HG02938 (cell line): ENCODE data around the gene NUP50.

Experiments
- ATAC-seq: cut with Tn5 transposase; IDR thresholded peaks from one replicate; pipeline ENCODE4 v1.9.1; 2021; ENCODE audit warnings: mild to moderate bottlenecking, moderate library complexity; ENCODE audit not compliant: unreplicated experiment

The NUP50 gene

GRCh38 chr22:45192701-45193187 lies 29.0 kb downstream of the NUP50 start:
- ATAC-seq = no peak

DNA sequence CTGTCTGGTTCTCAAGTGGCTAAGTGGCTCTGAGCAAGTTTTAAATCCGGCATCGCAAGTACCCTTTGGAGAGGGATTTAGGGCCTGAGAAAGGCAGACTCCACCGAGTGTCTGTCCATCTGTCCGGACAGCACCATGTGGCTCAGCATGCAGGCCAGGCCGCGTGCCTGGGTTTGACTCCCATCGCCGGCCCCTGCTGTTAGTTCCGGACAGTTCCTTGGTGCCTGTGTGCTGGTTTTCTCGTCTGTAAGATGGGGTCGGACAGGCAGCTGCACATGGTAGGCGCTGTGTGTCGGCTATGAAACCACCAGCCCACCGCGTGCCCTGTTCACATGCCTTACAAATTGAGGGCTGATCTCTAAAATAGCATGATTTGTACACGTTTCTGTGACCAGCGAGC lies 31.0 kb downstream of the NUP50 start:
- no peak for ATAC-seq

DNA sequence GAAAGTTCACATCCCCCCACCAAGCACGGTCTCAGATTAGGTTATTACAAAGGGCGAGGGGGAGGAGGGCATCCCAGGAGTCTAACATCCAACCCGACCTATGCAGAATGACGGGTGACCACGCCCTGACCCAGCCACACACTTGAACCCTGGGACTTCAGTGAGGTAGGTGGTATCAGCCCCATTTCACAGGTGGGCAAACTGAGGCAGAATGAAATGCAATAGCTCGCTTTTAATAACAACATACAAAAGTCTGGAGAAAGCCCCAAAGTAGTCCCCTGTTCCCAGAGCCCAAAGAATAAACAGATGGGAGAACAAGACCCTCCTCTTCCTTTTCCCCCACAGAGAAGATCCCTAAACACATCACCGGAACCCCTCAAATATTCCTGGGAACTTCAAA lies 31.9 kb downstream of the NUP50 start:
- no peak for ATAC-seq

GRCh38 chr22:45196308-45196707 lies 32.6 kb downstream of the NUP50 start:
- no peak for ATAC-seq

GRCh38 chr22:45196926-45197605 lies 33.3 kb downstream of the NUP50 start:
- no peak for ATAC-seq

- ATAC-seq = no peak
These were observed 34.1 kb downstream of the NUP50 start for GRCh38 chr22:45197606-45198462.

GRCh38 chr22:45198463-45198795 lies 34.7 kb downstream of the NUP50 start:
- no peak for ATAC-seq

- ATAC-seq = no peak
These were observed 36.0 kb downstream of the NUP50 start for GRCh38 chr22:45199723-45200122.

GRCh38 chr22:45200230-45200629 lies 36.5 kb downstream of the NUP50 start:
- no peak for ATAC-seq

DNA sequence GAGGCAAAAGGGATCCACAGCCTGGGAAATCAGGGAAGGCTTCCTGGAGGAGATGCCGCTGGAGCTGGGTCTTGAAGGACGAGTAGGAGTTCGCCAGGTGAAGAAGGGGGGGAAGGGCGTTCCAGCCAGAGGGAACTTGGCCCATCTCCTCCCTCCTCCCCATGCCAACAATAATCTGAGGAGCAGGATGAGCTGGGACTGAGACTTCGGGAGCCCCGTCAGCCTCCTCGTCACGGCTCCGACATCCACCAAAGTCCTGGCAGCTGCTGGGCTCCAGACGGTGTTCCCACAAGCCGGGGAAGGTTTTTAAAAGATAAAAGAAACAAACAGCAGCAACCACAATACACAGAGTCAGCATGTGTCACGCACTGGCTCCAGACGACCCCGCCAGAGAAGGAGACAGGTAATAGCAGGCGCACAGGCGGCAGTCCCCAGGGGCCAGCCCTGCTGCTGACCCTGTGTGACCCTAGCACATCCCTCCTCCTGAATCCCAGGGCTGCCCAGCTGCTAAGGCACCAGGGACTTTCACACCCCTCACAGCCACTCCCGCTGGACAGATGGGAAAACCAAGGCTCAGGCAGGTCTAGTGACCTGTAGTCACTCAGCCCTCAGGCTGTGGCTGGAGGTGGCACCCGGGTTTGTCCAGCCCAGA lies 37.3 kb downstream of the NUP50 start:
- ATAC-seq = no peak

GRCh38 chr22:45201678-45202332 lies 38.1 kb downstream of the NUP50 start:
- no peak for ATAC-seq

DNA sequence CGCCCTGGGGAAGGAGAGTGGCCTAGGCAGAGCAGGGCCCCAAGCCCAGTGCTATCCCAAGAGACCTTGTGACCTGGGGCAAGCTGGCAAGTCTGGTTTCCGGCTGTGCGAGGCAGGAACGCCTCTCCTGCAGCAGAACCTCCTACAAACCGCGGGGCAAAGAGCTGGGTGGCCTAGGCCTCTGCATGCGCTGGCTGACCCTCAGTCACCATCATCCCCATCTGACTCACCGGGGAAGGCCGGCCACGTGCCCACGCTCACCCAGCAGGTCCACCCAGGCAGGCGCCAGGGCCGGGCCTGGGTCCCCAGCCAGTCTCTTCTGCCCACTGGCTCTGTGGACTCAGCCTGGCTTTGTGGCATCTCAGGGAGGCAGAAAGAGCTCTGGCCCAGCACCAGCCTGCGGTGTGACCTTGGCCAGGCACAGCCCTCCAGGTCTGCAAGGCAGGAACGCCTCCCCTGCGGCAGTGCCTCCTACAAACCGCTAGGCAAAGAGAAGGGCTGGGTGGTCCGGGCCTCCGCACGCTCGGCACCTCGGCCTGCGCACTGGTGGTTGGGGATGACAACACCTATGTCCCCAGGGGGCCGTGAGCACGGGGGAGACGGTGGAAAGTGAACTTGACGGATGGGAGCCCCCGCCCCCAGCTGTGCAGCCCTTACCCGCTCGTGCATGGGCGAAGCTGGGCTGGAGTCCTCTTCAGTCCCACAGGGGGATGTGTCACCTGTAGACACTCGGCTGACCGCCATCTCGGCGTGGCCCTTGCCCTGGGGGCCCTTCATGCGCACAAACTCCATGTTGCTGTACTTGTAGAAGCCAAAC lies 38.8 kb downstream of the NUP50 start:
- ATAC-seq = no peak

- ATAC-seq = no peak
These were observed 39.6 kb downstream of the NUP50 start for GRCh38 chr22:45203150-45203951.

- no peak for ATAC-seq
These were observed 40.5 kb downstream of the NUP50 start for GRCh38 chr22:45204241-45204640.

DNA sequence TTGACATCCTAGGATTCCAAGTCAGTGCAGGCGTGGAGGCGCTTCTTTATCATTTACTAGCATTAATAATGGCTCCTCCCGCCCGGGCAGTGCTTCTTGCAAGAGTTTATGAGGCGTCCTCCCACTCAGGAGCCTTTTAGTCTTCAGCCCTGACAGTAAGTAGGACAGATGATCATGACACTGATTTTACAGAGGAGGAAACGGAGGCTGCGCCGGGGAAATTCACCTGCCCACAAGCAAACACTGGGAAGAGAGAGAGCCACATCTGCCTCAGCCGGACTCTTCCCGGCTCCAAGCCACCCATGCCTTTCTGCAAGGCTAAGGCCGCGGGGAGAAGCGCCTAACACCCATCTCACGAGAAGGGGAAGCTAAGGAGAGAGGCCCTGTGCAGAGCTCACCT lies 41.1 kb downstream of the NUP50 start:
- no peak for ATAC-seq

- no peak for ATAC-seq
These were observed 41.7 kb downstream of the NUP50 start for GRCh38 chr22:45205276-45205925.

DNA sequence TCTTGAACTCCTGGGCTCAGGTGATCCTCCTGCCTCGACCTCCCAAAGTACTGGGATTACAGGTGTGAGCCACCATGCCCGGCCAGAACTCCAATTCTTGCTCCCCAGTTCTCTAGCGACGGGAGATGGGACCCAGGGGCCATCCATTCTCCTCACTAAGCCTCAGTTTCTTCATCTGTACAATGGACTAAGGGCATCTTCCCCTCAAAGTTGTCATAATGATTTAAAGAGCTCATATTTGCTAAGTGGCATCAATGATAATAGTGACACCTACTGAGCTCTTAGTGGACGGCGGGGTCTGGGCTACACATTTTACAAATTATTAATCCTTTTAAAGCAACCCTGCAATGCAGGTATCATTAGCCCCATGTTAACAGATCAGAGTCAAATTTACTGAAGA lies 42.5 kb downstream of the NUP50 start:
- ATAC-seq = no peak

- no peak for ATAC-seq
These were observed 43.8 kb downstream of the NUP50 start for GRCh38 chr22:45207533-45207932.

DNA sequence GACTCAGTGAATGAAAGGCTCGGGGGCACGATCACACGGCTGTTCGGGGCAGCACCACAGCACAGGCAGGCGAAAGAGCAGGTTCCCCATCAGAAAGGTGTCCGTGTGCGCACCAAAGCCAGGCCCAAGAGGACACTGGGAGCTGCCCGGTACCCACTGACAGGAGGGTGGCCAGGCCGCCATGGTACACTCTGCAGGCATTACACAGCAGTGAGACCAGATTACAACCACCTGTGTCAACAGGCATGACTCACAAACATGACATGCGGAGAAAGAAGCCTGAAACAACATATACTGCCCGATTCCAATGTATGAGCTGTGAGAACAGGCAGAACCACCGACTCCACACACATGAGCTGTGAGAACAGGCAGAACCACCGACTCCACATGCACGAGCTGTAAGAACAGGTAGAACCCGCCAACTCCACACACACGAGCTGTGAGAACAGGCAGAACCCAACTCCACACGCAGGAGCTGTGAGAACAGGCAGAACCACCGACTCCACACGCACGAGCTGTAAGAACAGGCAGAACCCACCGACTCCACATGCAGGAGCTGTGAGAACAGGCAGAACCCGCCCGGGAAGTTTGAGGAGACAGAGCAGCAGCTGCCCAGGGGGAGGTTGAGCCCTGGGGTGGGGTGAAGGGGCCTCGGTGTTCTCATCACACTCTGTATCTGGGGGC lies 44.4 kb downstream of the NUP50 start:
- no peak for ATAC-seq
